ENCODE data around the gene PFDN1. TPM values are rescaled to one million over a fixed set of nuclear protein-coding genes. Genes with fewer than 3 reads are reported as not detected.

The PFDN1 gene
- total and polyA plus RNA-seq, 11 donors, result 53.8 to 140 (median 75.0) TPM

GRCh38 chr5:140338908-140339307, 36.0 kb upstream of the PFDN1 start:
- TF ChIP-seq CTCF (IDR thresholded peaks at IDR 0.05) (no peak), POLR2A (IDR thresholded peaks at IDR 0.05) (no peak)
- Histone ChIP-seq H3K27me3 (no peaks in the 10 kb centered on the region), H3K27ac (peak overlapping the region in 7 of 12 donors; percentile 1 to 99 (median 75)), H3K9me3 (no peaks in the 10 kb centered on the region), H3K4me1 (peaks cover 8 to 95% (median 78%) of the 10 kb centered on the region in 12 donors), H3K36me3 (peaks cover 0 to 85% (median 57%) of the 10 kb centered on the region in 9 donors), H3K4me3 (no peak overlapping the region)
- ATAC-seq (no peak), DNase-seq (no peak)
- 71 to 86% (median 78%) methylated on average over 2 of the region's 2 CpGs for WGBS, 4 donors
- intact Hi-C loops (cut with DNase I), result loop anchor here in 2 of 10 donors (5.0 kb wide), 1 partner anchor 37 kb away; the partner anchor contains the start of gene PFDN1 (in 2 of the 2)

- ATAC-seq (no peak), DNase-seq (no peak)
- Histone ChIP-seq H3K27ac (peak overlapping the region in 7 of 12 donors; percentile 41 to 99 (median 76)), H3K27me3 (no peaks in the 10 kb centered on the region), H3K9me3 (no peaks in the 10 kb centered on the region), H3K36me3 (peaks cover 0 to 86% (median 63%) of the 10 kb centered on the region in 9 donors), H3K4me1 (peaks cover 6 to 90% (median 72%) of the 10 kb centered on the region in 12 donors), H3K4me3 (no peak overlapping the region)
- WGBS, 4 donors, result 60 to 71% (median 64%) methylated on average over 3 of the region's 3 CpGs
- TF ChIP-seq CTCF (IDR thresholded peaks at IDR 0.05) (no peak), POLR2A (IDR thresholded peaks at IDR 0.05) (no peak)
- intact Hi-C loops (cut with DNase I), result loop anchor here in 2 of 10 donors (5.0 kb wide), 1 partner anchor 36 kb away; the partner anchor contains the start of gene PFDN1 (in 2 of the 2)
Measured at GRCh38 chr5:140338336-140338735, 35.4 kb upstream of the PFDN1 start.

GRCh38 chr5:140337880-140338279, 35.0 kb upstream of the PFDN1 start:
- peaks cover 0 to 87% (median 68%) of the 10 kb centered on the region in 9 donors for H3K36me3 ChIP-seq
- TF ChIP-seq CTCF (IDR thresholded peaks at IDR 0.05) (no peak), POLR2A (IDR thresholded peaks at IDR 0.05) (no peak)
- H3K4me3 ChIP-seq, result no peak overlapping the region
- 94 to 98% (median 97%) methylated on average over 1 of the region's 1 CpG for WGBS, 4 donors
- H3K27ac ChIP-seq, result peak overlapping the region in 9 of 12 donors; percentile 4 to 99 (median 75)
- H3K9me3 ChIP-seq, result no peaks in the 10 kb centered on the region
- ATAC-seq (no peak), DNase-seq (no peak)
- H3K4me1 ChIP-seq, result peaks cover 3 to 86% (median 68%) of the 10 kb centered on the region in 12 donors
- intact Hi-C loops (cut with DNase I), result loop anchor here in 2 of 10 donors (5.0 kb wide), 1 partner anchor 36 kb away; the partner anchor contains the start of gene PFDN1 (in 2 of the 2)
- H3K27me3 ChIP-seq, result no peaks in the 10 kb centered on the region

- Histone ChIP-seq H3K27me3 (no peaks in the 10 kb centered on the region), H3K4me1 (peaks cover 3 to 71% (median 53%) of the 10 kb centered on the region in 12 donors), H3K9me3 (no peaks in the 10 kb centered on the region), H3K4me3 (no peak overlapping the region), H3K27ac (peak overlapping the region; percentile 16 to 79 (median 70)), H3K36me3 (peaks cover 0 to 89% (median 65%) of the 10 kb centered on the region in 9 donors)
- peak in 4 of 5 donors; percentile 48 to 68 (median 51) for DNase-seq
- TF ChIP-seq POLR2A (IDR thresholded peaks at IDR 0.05) (no peak), CTCF (IDR thresholded peaks at IDR 0.05) (peak in 1 of 12 donors; percentile 33)
- intact Hi-C loops (cut with DNase I), result loop anchor here in 2 of 10 donors (5.0 kb wide), 1 partner anchor 34 kb away; the partner anchor contains the start of gene PFDN1 (in 2 of the 2)
- 21 to 26% (median 24%) methylated on average over 5 of the region's 5 CpGs for WGBS, 4 donors
- ATAC-seq, result peak; percentile 46 to 57 (median 55)
Measured at GRCh38 chr5:140336388-140336787, 33.5 kb upstream of the PFDN1 start.
